GM19099 (cell line): ENCODE results near the gene ATG4B.

ENCODE experiments used
- POLR2A ChIP-seq: IDR thresholded peaks from 3 replicates; pipeline ENCODE4 v1.6.1; 2011; ENCODE audit warnings: low read depth; ENCODE audit not compliant: insufficient read length; ENCODE audit errors: extremely low read depth

The ATG4B gene

GRCh38 chr2:241649927-241650326 is 12.4 kb downstream of the ATG4B start:
- TF ChIP-seq POLR2A: no peak

DNA sequence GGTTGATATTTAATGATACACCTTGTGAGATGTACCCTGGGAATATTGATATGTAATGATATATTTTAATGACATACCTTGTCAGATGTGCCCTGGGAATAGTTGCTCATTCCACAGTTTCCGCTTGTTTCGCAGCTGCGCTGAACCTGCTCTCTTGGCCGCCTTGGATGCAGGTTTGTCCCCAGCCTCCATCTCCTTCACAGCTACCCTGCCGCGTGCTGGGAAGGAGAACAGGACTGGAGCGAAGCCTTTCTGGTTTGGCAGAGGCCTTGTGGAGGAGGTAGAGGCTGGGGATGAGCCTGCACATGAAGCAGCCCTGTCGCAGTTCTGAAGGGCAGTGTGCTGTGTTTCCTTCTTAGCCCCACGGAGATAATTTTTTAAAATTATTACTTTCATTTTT is 14.6 kb downstream of the ATG4B start:
- TF ChIP-seq POLR2A: no peak

- no peak for TF ChIP-seq POLR2A
Measured at GRCh38 chr2:241652722-241653121, 15.2 kb downstream of the ATG4B start.

DNA sequence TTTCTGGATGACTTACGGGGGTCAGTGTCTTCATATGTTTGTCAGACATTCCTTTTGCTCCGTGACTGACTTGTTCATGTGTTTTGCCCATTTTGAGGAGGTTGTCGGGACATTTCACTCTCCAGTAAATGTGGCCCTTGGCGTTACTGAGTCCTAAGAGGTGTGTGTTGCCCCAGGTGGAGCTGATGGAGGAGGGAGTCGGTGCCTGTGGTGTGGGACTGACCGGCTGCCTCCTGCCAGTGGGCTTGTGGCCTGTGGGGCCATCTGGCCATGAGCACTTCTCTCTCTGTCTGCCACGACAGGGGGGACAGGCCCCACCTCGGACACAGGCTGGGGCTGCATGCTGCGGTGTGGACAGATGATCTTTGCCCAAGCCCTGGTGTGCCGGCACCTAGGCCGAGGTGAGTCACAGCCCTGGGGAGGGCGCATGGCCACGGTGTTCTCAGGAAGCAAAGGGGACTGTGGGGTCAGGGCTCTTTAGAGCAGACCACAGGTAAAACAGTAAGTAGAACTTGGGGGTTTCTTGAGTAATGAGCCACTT is 15.8 kb downstream of the ATG4B start:
- TF ChIP-seq POLR2A: no peak

GRCh38 chr2:241654551-241654950 is 17.1 kb downstream of the ATG4B start:
- no peak for TF ChIP-seq POLR2A

DNA sequence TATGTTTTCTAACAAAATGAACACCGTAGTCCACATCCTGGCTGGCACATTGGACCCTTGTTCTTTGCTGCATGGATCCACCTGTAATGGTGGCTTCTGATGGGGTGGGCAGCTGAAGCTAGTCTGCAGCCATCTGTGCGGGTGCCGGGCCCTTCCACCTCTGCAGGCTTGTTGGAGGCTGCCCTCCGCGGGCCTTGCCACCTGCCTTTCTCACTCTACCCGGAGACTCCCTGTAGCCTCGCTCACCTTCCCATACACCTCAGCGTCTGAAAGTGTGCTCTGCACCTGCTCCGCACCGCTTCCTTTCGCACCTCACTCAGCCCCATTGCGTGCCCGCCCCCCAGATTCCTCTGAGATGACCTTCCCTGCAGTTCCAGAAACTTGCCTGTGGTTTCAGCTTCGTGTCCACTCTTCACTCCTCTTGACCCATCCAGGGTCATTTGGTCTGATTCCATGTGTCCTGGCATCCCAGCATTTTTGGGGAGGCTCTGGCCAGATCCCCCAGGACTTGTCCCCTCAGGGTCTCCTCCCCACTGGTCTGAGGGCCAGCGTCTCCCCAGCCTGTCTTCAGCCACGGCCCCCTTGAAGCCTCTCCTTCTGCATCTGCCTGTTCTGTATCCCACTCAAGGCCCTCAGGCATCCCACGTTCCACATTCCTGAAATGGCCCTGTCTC is 18.2 kb downstream of the ATG4B start:
- no peak for TF ChIP-seq POLR2A

- TF ChIP-seq POLR2A: no peak
Measured at GRCh38 chr2:241656190-241656741, 18.8 kb downstream of the ATG4B start.

DNA sequence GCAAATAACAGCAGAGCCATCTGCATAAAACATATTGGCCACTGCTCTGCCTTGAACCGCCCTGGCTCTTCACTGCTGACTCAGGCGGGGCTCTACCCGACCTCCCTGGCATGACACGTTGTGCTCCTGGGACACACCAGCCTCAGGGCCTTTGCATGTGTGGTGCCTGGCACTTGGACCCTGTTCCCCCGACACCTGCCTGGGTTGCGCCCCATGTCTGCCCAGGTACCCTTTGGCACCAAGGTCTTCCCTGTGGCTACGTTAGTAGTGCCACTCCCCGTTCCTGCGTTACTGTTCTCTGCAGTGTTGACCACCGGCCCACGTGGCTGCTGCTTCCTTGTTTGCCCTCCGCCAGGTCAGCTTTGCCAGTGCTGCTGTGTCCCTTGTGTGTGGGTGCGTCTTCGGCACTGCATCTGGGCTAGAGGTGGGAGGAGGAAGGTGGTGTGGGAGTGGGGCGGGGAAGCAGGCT is 20.3 kb downstream of the ATG4B start:
- TF ChIP-seq POLR2A: no peak

DNA sequence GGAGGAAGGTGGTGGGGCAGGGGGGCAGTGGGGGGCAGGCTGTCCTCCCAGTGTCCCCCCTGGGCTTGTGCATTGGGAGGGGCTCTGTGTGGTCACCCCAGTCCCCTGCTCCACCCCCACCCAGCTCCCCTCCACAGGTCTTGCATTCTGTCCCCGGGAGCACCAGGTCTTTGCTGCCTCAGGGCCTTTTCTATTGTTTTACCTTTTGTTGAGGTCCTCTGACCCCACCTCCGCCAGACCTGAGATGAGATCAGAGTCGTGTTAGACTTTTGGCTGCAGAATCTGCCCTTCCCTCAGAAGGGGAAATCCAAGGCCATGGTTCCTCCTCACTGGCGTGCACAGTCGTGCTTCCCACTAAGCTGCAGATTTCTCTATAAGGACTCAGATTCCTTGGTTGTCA is 20.8 kb downstream of the ATG4B start:
- TF ChIP-seq POLR2A: no peak

GRCh38 chr2:241659150-241659739 is 21.8 kb downstream of the ATG4B start:
- no peak for TF ChIP-seq POLR2A

DNA sequence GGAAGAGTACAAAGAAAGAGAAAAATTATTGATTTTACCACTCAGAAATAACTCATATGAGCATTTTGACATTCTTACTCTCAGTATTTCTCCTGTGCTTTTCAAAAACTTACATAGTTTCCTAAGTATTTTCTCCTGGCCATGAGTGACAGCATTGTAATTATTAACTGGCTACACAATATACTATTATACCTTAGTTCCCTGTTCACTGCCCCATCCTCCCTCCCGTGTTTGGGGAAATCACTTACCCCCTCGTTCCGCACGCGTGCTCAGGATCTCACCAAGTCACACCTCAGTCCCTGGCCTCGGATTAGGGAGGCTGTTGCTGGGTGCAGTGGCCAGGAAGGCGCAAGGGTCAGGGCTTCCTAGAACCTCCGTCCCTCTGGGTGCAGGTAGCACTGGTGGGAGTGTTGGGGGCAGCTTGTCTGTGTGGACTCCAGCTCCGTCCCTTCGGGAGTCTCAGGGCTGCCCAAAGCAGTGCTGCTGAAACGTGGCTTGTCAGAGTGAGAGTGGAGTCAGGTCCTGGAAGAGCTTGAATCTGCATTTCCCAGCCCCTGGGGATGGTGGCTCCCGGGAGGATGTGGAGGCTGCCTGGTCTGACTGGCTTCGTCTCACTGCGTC is 23.2 kb downstream of the ATG4B start:
- TF ChIP-seq POLR2A: no peak

DNA sequence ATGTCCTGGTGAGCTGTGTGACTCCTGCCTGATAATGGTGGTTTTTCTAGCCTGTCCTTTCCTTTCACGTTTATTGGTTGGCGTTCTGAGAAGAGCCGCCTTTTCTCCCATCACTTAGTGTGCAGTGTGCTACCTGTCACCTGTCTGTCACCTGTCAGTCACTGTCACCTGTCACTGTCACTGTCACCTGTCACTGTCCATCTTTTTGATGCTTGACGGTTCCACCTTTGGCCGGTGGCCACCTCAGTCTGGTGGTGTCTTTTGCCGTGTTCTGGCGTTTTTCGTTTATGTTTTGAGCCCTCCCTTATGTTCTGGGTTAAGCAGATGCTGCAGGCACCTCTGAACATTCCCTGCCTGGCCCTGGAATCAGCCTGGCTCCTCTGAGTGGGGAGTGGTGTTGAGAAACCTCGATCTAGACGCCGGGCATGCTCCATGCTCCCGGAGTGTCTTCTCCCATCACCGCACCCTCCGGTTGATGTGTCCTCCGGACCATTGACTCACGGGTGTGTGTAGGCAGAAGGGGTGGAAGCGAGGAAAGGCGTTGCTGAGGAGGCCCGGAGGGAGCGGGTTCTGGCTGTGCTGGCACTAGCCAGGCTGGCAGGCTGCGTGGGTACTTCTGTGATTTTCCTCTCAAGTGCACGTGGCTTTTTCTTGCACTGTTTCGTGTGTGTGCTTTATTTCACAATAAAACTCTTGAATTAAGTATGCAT is 28.4 kb downstream of the ATG4B start:
- no peak for TF ChIP-seq POLR2A

GRCh38 chr2:241666627-241667400 is 29.3 kb downstream of the ATG4B start:
- no peak for TF ChIP-seq POLR2A

DNA sequence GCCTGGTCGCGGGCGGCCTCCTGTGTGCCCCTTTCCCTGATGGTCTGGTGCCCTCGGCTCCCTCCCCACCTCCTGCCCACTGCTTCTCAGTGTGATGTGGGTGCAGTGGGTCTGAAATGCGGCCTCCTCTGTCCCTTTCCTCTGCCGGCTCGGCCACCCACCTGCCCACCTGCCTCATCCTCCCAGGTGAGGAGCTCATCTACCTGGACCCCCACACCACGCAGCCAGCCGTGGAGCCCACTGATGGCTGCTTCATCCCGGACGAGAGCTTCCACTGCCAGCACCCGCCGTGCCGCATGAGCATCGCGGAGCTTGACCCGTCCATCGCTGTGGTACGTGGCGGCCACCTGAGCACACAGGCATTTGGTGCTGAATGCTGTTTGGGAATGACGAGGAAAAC is 30.9 kb downstream of the ATG4B start:
- no peak for TF ChIP-seq POLR2A
